ENCODE data around the gene DDX51.

Gene DDX51

GRCh38 chr12:132154941-132155770 is 11.0 kb upstream of the DDX51 start:
- peak; percentile 58 for DNase-seq (ENCODE audit: low spot score)

DNA sequence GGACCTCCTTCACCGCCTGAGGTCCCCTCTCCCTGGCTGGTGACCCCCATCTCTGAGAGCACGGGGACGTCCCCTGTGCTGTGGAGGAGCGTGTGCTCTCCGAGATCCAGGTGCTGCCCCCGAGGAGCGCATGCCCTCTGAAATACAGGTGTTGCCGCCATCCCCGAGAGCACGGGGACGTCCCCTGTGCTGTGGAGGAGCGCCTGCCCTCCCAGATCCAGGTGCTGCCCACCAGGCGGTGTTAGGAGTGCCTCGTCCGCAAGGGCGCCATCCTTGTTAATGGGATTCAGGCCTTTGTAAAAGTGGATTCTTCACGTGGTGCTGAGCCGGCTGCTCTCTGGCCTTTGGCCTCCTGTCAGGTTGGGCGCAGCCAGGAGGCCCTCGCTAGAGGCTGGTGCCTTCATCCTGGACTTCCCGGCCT is 10.2 kb upstream of the DDX51 start:
- no peak for DNase-seq (ENCODE audit: low spot score)

GRCh38 chr12:132153501-132154340 is 9.6 kb upstream of the DDX51 start:
- DNase-seq (ENCODE audit: low spot score) = peak; percentile 85

GRCh38 chr12:132152953-132153352 is 8.8 kb upstream of the DDX51 start:
- DNase-seq (ENCODE audit: low spot score) = no peak

GRCh38 chr12:132152411-132152821 is 8.3 kb upstream of the DDX51 start:
- no peak for DNase-seq (ENCODE audit: low spot score)

- no peak for DNase-seq (ENCODE audit: low spot score)
These were observed 7.8 kb upstream of the DDX51 start for GRCh38 chr12:132151766-132152410.

DNA sequence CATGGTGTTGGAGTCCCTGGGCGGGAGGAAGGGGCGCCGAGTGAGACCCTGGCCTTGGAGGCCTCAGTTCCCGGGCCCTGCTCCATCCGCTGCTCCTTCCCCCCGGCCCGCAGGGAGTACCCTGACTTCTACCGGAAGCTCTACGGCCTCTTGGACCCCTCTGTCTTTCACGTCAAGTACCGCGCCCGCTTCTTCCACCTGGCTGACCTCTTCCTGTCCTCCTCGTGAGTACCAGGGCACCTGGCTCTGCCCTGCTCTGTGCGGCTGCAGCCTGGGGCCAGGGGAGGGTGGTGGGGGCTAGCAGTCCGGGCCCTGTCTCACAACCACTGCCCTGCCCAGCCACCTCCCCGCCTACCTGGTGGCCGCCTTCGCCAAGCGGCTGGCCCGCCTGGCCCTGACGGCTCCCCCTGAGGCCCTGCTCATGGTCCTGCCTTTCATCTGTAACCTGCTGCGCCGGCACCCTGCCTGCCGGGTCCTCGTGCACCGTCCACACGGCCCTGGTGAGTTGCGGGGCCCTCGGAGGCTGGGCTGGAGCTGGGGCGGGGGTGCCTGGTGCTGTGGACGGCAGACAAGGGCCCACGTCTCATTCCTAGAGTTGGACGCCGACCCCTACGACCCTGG is 7.1 kb upstream of the DDX51 start:
- no peak for DNase-seq (ENCODE audit: low spot score)

GRCh38 chr12:132150780-132151144 is 6.6 kb upstream of the DDX51 start:
- DNase-seq (ENCODE audit: low spot score) = no peak

DNA sequence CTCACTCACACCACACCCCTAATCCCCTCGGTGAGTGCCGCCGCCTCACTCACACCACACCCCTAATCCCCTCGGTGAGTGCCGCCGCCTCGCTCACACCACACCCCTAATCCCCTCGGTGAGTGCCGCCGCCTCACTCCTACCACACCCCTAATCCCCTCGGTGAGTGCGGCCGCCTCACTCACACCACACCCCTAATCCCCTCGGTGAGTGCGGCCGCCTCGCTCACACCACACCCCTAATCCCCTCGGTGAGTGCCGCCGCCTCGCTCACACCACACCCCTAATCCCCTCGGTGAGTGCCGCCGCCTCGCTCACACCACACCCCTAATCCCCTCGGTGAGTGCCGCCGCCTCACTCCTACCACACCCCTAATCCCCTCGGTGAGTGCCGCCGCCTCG is 5.4 kb upstream of the DDX51 start:
- peak; percentile 44 for DNase-seq (ENCODE audit: low spot score)

- no peak for DNase-seq (ENCODE audit: low spot score)
These were observed 4.4 kb upstream of the DDX51 start for GRCh38 chr12:132148368-132149045.

DNA sequence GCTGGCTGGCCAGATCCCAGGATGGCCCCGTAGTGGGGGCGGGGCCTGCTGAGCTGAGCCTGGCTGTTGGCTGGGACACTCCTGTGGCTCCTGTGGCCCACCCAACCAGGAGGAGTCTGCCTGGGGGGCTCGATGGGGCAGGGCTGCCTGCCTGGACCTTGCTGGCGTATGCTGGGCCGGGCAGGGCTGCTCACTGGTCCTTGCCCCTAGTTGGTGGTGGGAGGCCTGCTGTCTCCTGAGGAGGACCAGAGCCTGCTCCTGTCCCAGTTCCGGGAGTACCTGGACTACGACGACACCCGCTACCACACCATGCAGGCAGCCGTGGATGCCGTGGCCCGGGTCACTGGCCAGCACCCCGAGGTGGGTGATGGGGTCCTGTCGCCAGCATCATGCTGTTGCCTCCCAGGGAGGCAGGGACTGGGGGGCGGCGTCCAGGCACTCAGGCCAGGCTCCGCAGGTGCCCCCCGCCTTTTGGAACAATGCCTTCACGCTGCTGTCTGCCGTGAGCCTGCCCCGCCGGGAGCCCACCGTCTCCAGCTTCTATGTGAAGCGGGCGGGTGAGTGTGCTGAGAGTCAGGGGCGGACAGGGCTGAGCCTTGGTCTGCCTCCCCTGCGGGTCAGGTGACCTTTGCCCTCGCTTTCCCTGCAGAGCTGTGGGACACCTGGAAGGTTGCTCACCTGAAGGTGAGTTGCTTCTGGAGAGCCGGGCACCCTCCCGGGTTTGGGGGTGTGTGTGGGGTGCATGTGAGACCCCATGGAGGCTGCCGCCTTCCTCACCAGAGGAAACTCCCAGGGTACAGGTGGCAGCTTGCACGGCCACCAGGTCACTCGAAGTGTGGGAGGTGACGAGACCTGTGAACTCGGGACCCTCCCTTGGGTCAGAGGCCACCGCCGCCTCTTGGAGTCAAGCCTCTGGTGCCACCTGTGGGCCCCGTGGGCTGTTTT is 3.6 kb upstream of the DDX51 start:
- no peak for DNase-seq (ENCODE audit: low spot score)

DNA sequence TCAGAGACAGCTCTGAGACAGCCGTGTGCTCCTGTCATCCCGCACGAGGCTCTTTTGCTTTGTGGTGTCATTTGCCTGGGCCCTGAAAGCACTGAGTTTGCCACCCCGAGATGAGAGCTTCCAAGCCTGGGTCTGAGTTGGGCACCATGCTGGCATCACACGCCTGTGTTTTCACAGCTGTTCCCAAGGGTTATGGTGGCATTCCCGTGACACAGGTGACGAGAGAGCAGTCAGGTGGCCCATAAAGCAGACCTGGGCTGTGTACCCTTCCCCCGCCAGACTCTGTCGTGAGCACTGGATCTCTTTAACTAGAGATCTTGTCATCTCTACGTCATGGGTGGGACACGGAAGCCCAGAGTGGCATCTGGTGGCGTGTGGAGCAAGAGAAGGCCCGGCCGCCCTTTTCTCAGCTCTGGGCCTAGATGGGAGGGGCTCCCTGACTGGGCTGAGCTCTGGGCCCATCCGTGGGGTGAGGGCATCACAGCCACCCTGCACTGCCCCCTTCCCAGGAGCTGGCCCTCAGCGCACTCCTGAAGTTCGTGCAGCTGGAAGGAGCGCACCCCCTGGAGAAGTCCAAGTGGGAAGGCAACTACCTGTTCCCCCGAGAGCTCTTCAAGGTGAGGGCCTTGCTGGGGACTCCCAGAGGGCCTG is 2.8 kb upstream of the DDX51 start:
- no peak for DNase-seq (ENCODE audit: low spot score)

GRCh38 chr12:132146098-132146497 is 2.0 kb upstream of the DDX51 start:
- DNase-seq (ENCODE audit: low spot score) = no peak

GRCh38 chr12:132145334-132145733 is 1.2 kb upstream of the DDX51 start:
- no peak for DNase-seq (ENCODE audit: low spot score)

DNA sequence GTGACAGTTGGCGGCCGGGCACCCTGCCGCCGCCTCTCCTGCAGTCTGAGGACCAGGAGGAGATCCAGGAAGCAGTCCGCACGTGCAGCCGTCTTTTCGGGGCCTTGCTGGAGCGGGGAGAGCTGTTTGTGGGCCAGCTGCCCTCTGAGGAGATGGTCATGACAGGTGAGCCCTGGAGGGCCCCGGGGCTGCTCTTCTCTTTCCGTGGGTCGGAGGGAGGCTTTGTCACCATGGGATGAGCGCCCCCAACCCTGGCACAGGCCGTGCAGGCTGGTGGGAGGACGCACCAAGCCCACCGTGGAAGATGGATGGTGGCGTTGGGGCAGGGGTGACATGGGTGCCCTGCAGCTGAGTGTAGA is 670 bp upstream of the DDX51 start:
- DNase-seq (ENCODE audit: low spot score) = no peak

DNA sequence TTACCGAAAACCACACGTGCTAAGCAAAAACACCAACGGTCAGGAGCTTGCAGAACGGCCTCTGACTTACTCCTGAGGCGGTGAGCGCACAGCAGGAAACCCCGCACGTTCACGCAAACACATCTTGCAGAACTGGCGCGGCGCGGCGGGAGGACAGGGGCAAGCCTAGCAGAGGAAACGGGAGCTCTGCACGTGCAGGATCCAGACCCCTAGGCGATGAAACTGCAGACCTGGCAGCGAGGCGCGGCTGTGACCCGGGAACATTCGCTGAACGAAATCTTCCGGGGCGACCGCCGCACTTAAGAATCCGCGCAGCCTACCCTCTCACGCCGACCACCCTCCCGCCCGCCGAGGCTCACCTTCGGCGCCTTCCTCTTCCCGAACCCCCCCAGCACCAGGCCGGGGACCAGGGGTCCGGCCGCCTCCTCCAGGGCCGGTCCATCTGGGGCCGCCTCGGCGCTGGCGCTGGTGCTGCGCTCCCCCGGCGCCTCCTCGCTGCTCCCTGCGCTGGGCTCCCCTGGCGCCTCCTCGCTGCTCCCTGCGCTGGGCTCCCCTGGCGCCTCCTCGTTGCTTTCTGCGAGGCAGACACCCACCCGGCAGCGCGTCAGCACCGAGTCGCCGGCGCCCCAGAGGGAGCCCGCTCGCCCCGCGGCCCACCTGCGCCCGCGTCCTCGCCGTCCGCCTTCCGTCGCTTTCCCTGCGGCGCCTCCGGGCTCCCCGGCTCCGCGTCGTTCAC is 615 bp downstream of the DDX51 start:
- DNase-seq (ENCODE audit: low spot score) = no peak

DNA sequence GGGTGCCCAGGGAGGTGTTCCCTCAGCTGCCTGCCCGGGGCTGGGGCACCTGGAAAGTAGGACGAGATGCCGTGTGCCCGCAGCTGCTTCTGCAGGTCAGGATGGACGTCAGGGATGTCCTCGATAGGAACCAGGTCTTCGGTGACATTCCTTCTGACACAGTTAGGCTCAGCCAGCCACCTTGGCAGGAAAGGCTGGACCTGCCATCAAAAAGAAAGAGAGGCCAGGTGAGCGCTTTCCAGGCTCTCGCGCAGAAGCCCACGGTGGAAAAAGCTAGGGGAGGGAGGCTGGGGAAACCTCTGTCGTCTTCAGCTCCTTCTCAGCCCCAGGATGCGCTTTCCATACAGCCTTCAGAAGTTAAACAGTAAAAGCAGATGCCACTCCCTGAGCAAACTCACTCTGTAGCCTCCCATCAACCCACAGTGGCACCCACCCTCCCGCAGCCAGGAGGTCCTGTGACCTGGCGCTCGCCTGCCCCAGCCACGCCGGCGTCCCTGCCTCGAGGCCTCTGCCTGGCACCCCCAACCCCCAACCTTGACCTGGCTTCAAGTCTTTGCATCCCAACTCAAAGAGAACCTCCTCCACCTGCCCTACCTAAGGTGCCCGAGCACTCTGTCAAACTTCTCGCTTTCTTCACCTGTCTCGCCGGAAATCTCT is 1.3 kb downstream of the DDX51 start:
- no peak for DNase-seq (ENCODE audit: low spot score)

DNA sequence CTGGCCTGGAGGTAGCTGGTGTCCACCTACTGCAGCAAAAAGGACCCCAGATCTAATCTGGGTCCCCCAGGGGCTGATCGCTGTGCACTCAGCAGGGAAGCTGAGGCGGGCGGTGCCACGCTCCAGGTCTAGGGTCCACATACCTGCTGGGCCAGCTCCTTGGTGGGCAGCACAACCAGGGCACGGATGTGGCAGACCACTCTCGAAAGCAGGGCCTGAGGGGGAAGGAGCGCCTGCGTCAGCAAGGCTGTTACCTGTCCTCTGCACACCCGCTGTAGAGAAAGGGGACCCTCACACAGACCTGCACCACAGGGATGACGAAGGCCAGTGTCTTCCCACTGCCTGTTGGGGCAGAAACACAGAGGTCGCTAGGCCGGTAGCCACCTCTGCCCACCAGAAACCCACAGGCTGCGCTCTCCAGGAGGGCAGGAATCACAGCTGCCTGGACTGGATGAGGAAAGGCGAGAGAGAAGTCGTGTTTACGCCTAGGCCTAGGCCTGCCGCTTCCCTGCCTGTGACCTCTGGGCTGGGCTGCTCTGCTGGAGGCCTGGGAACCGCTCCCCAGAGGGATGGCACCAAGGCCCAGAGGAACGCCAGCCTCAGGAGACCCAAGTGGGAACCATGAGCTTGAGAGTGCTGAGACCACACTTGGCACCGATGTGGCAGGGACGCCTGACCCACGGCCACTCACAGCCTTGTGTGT is 2.0 kb downstream of the DDX51 start:
- DNase-seq (ENCODE audit: low spot score) = no peak
